IPS-11a (cell line): ENCODE results near the gene PLPP4.

Experiments
- H3K4me3 ChIP-seq: one replicate; pipeline ENCODE4 v1.5.1; 2013; ENCODE audit warnings: low read depth, low read length, control low read depth

PLPP4 gene

DNA sequence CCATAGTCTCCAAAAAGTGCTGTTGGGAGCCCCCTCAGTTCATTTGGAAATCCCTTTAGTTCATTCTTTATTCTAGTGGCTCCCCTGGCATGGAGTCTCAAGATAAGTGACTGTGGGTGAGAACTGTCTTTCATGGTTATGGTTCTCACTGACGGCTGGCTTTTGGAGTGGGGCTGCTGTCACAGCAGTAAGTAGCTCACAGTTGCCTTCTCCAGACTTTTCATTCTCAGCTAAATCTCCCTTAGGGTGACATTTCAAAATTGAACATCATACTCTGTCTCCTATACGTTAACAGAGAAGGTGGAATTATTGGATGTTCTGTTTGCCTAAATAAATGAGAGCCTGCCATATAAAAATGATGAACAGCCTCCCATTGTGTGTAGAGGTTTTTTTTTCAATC, 58.7 kb downstream of the PLPP4 start:
- H3K4me3 ChIP-seq = no peak overlapping the region

GRCh38 chr10:120516426-120516825, 59.4 kb downstream of the PLPP4 start:
- no peak overlapping the region for H3K4me3 ChIP-seq

DNA sequence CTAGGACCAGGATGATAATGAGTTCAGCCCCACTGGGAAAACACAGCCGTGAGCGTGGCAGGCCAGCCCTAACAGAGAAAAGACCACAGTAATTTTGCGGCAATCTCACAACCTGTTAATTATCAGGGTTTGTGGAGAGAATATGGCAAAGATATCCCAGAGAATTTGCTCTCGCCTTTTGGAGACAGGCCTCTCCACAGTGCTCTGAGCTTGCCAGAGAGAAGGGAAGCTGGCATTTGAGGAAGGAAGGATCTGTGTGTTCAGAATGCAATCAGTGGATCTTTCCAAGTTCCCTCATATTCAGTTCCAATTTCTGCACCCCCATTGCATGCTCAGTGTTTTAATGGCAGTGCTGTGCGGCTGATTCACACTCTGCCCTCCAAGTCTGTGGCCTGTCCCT, 60.2 kb downstream of the PLPP4 start:
- H3K4me3 ChIP-seq = no peak overlapping the region

- H3K4me3 ChIP-seq = no peak overlapping the region
These were observed 61.0 kb downstream of the PLPP4 start for GRCh38 chr10:120517881-120518484.

- no peak overlapping the region for H3K4me3 ChIP-seq
These were observed 64.9 kb downstream of the PLPP4 start for GRCh38 chr10:120521880-120522279.

DNA sequence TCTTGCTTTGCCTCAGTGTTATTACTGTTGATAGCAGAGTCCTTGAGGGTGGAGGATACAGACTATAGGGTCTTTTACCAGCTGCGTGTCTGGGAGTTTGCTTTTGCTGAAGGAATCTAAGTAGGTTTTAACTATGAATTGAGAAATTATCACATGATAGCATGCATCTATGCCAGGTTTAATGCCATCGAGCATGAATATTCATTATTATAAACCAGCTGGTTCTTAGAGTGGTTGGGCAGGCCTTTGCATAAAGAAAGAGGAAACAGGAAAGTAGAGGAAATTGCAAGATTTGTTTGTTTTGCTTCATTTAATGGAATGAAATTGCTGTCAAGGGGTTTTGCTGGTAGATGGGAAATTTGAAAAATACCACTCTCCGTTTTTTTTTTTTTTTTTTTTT, 70.7 kb downstream of the PLPP4 start:
- H3K4me3 ChIP-seq = no peak overlapping the region

GRCh38 chr10:120530699-120531098, 73.7 kb downstream of the PLPP4 start:
- no peak overlapping the region for H3K4me3 ChIP-seq

DNA sequence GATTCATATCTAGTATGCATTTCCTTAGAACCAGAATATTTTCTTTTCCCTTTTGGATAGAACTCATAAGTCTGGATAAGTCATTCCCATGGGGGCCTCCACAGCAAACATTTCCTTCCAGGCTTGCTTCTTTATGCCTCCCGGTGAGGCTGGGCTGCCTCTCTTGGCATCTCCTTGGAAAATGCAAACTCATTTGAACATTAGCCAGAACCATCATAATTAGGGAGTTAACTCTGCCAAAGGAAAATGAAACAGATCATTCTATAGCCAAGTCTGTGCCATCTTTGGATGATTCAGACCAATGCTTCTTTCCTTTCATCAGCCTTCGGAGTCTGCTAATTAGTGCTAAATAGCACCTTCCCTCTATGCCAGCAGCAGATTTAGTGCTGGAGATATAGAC, 81.1 kb downstream of the PLPP4 start:
- no peak overlapping the region for H3K4me3 ChIP-seq

- H3K4me3 ChIP-seq = no peak overlapping the region
These were observed 82.0 kb downstream of the PLPP4 start for GRCh38 chr10:120539076-120539475.

DNA sequence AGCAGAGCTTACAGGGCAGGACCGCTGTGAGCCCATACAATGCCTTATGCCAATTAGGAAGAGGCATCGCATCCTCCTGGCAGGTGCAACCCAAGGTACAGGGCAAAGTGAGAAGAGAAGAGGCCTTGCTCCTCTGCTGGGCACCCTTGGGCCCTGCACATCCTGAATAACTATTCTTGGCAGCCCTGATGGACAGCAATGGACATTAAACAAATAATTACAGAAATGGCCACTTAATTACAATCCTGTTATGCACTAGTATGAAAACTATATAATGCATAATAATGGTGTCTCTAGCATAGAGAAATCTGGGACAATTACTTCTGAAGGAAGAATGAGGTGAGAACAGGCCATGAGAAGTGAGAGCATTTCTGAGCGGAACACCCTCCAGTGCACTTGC, 83.5 kb downstream of the PLPP4 start:
- no peak overlapping the region for H3K4me3 ChIP-seq

GRCh38 chr10:120541984-120542383, 85.0 kb downstream of the PLPP4 start:
- H3K4me3 ChIP-seq = no peak overlapping the region

GRCh38 chr10:120542591-120542990, 85.6 kb downstream of the PLPP4 start:
- H3K4me3 ChIP-seq = no peak overlapping the region

DNA sequence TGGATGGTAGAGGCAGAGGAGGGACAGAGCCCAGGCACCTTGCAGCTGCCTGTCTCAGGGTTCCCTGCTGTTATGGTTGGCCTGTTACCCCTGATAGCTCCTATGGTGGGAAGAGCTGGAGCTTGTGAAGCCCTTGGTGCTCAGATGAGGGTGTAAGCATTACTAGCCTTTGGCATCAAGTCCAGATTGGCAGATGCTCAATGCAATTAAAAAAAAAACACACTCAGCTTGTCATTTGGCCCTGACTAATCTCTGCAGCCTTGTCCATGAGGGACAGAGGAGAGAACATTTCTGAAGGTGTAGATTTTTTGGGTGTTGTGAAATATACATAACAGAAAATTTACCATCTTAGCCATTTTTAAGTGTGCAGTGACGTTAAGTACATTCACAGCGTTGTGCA, 86.3 kb downstream of the PLPP4 start:
- H3K4me3 ChIP-seq = no peak overlapping the region

DNA sequence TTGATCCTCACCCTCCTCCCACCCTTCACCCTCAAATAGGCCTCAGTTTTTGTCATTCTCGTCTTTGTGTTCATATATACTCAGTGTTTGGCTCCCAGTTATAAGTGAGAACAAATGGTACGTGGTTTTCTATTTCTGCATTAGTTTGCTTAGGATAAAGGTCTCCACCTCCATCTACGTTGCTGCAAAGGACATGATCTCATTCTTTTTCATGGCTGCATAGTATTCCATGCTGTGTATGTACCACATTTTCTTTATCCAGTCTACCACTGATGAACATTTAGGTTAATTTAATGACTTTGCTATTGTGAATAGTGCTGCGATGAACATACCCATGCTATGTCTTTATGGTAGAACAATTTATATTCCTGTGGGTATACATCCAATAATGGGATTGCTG, 91.2 kb downstream of the PLPP4 start:
- no peak overlapping the region for H3K4me3 ChIP-seq

DNA sequence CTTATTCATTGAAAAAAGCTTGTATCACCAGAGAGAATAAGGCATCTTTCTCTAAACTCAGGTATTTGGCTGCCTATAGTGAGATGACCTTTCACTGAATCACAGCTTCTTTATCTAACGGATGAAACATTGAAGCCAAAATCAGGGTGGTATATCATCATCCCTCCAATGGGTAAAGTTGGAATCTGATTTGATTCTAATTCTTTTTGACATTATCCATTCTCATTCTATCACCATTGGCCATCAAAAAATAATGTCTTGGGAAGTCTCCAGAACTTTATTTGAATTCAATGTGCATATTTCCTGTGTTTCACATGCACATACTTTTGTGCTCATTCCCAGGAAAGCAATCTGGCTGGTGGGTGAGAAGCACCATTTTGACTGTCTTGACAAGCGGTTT, 95.2 kb downstream of the PLPP4 start:
- H3K4me3 ChIP-seq = no peak overlapping the region

GRCh38 chr10:120553911-120554310, 96.9 kb downstream of the PLPP4 start:
- no peak overlapping the region for H3K4me3 ChIP-seq

DNA sequence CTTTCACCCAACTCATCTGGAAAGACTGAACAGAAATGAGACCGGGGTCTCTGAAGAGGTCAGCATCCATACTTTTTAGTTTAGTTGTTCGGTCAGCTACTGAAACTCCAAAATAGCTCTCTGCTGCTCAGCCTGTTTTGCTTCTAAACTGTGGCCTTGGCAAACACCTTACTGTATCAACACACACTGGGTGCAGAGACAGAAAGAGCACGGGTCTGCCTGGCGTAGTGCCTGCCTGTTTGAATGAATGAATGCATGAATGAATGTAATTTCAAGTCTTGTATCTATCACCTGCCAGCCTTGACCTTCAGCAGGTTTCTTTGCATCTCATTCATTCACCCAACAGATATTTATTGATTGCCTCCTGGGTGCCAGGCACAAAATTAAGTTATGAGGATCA, 98.4 kb downstream of the PLPP4 start:
- H3K4me3 ChIP-seq = no peak overlapping the region

DNA sequence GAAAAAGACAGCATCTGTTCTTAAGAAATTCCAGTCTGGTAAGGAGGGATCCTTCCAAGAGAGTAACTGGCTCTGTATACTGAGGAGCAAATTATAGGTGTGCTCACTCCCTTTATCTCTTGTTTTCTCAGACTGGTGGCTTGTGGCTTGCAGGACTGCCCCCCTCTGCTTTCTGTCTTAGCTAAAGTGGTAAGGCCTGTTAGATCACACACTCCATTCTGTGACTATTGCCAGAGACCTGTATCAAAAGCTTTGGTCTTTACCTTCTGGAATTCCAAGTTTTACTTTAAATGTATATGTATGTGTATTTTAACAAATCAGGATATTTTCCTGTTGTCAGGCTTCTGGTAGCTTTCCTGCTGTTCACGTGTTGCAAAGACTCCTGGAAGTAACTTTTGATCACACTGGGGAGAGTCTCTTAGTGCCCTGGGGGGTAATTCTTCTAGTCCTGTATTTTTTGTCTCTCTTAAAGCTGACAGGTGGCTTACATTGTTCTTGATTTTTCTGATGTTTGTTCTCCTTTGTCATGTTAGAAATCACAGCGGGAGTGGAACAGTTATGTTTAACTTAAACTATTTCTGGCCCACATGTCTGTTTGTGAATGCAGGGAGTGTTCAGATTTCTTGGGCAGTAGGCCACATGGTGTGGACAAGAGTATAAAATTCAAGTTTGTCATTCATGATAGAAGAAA, 99.0 kb downstream of the PLPP4 start:
- no peak overlapping the region for H3K4me3 ChIP-seq

- H3K4me3 ChIP-seq = no peak overlapping the region
These were observed 100.3 kb downstream of the PLPP4 start for GRCh38 chr10:120557311-120557710.

GRCh38 chr10:120559800-120560199, 102.8 kb downstream of the PLPP4 start:
- no peak overlapping the region for H3K4me3 ChIP-seq

- no peak overlapping the region for H3K4me3 ChIP-seq
These were observed 105.9 kb downstream of the PLPP4 start for GRCh38 chr10:120562956-120563355.

- H3K4me3 ChIP-seq = no peak overlapping the region
These were observed 113.4 kb downstream of the PLPP4 start for GRCh38 chr10:120570418-120570817.

- H3K4me3 ChIP-seq = no peak overlapping the region
These were observed 114.2 kb downstream of the PLPP4 start for GRCh38 chr10:120571266-120571665.
